GM06990 (cell line): ENCODE data around the gene SPACA4.

Experiments used
- DNase-seq: peaks from one replicate; pipeline ENCODE4 v3.0.0-alpha.2; 2011; ENCODE audit not compliant: insufficient read length; ENCODE audit errors: extremely low read depth
- H3K27me3 ChIP-seq: replicated peaks from 2 replicates; pipeline ENCODE4 v1.6.0; 2011; ENCODE audit warnings: low read length; ENCODE audit not compliant: control insufficient read depth, insufficient read depth
- H3K36me3 ChIP-seq: 2 replicates; pipeline ENCODE4 v1.5.1; 2011; ENCODE audit warnings: low read length; ENCODE audit not compliant: control insufficient read depth, insufficient read depth
- H3K4me3 ChIP-seq: replicated peaks from 2 replicates; pipeline ENCODE4 v1.5.1; 2011; ENCODE audit warnings: low read depth, mild to moderate bottlenecking, control low read depth, low read length
- CTCF ChIP-seq: IDR thresholded peaks from 2 replicates; pipeline ENCODE4 v1.5.1; 2011; ENCODE audit warnings: low read length, control low read depth, mild to moderate bottlenecking, inconsistent platforms; ENCODE audit not compliant: insufficient read depth, poor library complexity, severe bottlenecking

Gene SPACA4

GRCh38 chr19:48651683-48652048 lies 45.1 kb downstream of the SPACA4 start:
- no peak for TF ChIP-seq CTCF
- no peak for DNase-seq
- Histone ChIP-seq H3K27me3 (no peaks in the 10 kb centered on the region), H3K36me3 (no peaks in the 10 kb centered on the region), H3K4me3 (no peak overlapping the region)

- Histone ChIP-seq H3K36me3 (no peaks in the 10 kb centered on the region), H3K4me3 (no peak overlapping the region), H3K27me3 (no peaks in the 10 kb centered on the region)
- TF ChIP-seq CTCF, result no peak
- no peak for DNase-seq
Observed at GRCh38 chr19:48654299-48655059, 47.9 kb downstream of the SPACA4 start.

- Histone ChIP-seq H3K4me3 (no peak overlapping the region), H3K27me3 (no peaks in the 10 kb centered on the region), H3K36me3 (no peaks in the 10 kb centered on the region)
- DNase-seq, result no peak
- no peak for TF ChIP-seq CTCF
Observed at GRCh38 chr19:48656840-48657474, 50.4 kb downstream of the SPACA4 start.
